OCI-LY7 (cell line): ENCODE data around the gene LRRK1. TPM values are rescaled to one million over a fixed set of nuclear protein-coding genes. Genes with fewer than 3 reads are reported as not detected.

ENCODE experiments used
- BruUV-seq: library from RNA; stranded (reverse); fragments of 400-500 nt; replicated peaks from 2 replicates; lab custom pipeline; 2021; lab: Mats Ljungman, UMichigan
- CTCF ChIA-PET: fragments of 300-600 bp; sonication (Branson Sonifier 250); formaldehyde crosslinking; loops from one replicate; lab custom pipeline; 2022; ENCODE audit warnings: antibody characterized with exemption; ENCODE audit not compliant: unreplicated experiment; lab: Charles Lee
- POLR2A ChIA-PET: fragments of 300-600 bp; sonication (Branson Sonifier 250); formaldehyde crosslinking; loops from one replicate; lab custom pipeline; 2022; ENCODE audit warnings: antibody characterized with exemption; lab: Charles Lee
- DNase-seq: peaks from one replicate; pipeline ENCODE4 v3.0.0-alpha.2; 2015; ENCODE audit warnings: low spot score
- H2AFZ ChIP-seq: fragments of 200-600 bp; sonication (generic), shearing (Covaris generic); 2 replicates; pipeline ENCODE4 v1.6.1; 2014; ENCODE audit warnings: mild to moderate bottlenecking, antibody characterized with exemption, low read length, moderate library complexity
- H3K27ac ChIP-seq: fragments of 200-600 bp; sonication (generic); 2 replicates; pipeline ENCODE4 v1.5.1; 2014; ENCODE audit warnings: mixed run types, low read depth, mild to moderate bottlenecking, moderate library complexity, low read length, inconsistent platforms; ENCODE audit not compliant: poor library complexity, severe bottlenecking
- H3K36me3 ChIP-seq: fragments of 200-600 bp; sonication (generic); 2 replicates; pipeline ENCODE4 v1.6.1; 2014; ENCODE audit warnings: mild to moderate bottlenecking, antibody characterized with exemption, low read length, moderate library complexity, mixed read lengths; ENCODE audit not compliant: insufficient read depth
- H3K4me1 ChIP-seq: fragments of 200-600 bp; sonication (generic); 2 replicates; pipeline ENCODE4 v1.5.1; 2014; ENCODE audit warnings: mild to moderate bottlenecking, low read length; ENCODE audit not compliant: insufficient read depth, poor library complexity, severe bottlenecking
- H3K4me2 ChIP-seq: fragments of 200-600 bp; sonication (generic); 2 replicates; pipeline ENCODE4 v1.6.1; 2014; ENCODE audit warnings: mild to moderate bottlenecking, low read length
- H3K4me3 ChIP-seq: fragments of 200-600 bp; sonication (generic); 2 replicates; pipeline ENCODE4 v1.5.1; 2014; ENCODE audit warnings: mild to moderate bottlenecking, low read depth, low read length; ENCODE audit not compliant: poor library complexity, severe bottlenecking
- H3K79me2 ChIP-seq: fragments of 200-600 bp; sonication (generic); 2 replicates; pipeline ENCODE4 v1.6.1; 2016; ENCODE audit warnings: low read depth, mild to moderate bottlenecking, low read length, moderate library complexity, mixed read lengths; ENCODE audit not compliant: insufficient read depth
- H3K9me2 ChIP-seq: fragments of 200-600 bp; sonication (generic); 2 replicates; pipeline ENCODE4 v1.6.1; 2016; ENCODE audit warnings: mild to moderate bottlenecking, low read length, mixed read lengths; ENCODE audit not compliant: insufficient read depth
- H3K9me3 ChIP-seq: fragments of 200-600 bp; sonication (generic); 2 replicates; pipeline ENCODE4 v1.6.1; 2014; ENCODE audit warnings: mild to moderate bottlenecking, mixed run types, low read length, mixed read lengths
- H4K20me1 ChIP-seq: fragments of 200-600 bp; sonication (generic); 2 replicates; pipeline ENCODE4 v1.6.1; 2014; ENCODE audit warnings: mild to moderate bottlenecking, antibody characterized with exemption, low read length, moderate library complexity, mixed read lengths; ENCODE audit not compliant: insufficient read depth
- CTCF ChIP-seq: fragments of 200-600 bp; sonication (generic); conservative IDR thresholded peaks from 2 replicates; pipeline ENCODE4 v1.5.1; 2014; ENCODE audit warnings: mild to moderate bottlenecking, antibody characterized with exemption, low read length, moderate library complexity, mixed read lengths
- EZH2phosphoT487 ChIP-seq: fragments of 200-600 bp; sonication (generic); IDR thresholded peaks from 2 replicates; pipeline ENCODE4 v1.6.1; 2018; ENCODE audit warnings: low read depth, borderline replicate concordance, mild to moderate bottlenecking, mixed run types, antibody characterized with exemption, low read length, moderate library complexity, mixed read lengths
- intact Hi-C: fragments of 100-400 bp; cut with micrococcal nuclease; formaldehyde crosslinking; loops from one replicate; pipeline ENCODE4 v1.10.0; 2022; ENCODE audit not compliant: unreplicated experiment
- total RNA-seq, 2 experiments: library from RNA; depleted of rRNA in 1 of 2; stranded (reverse); fragments of >200 nt in 1 of 2; shearing (Covaris generic) in 1 of 2; gene quantifications; 2 replicates each; pipeline ENCODE4 v1.2.3, GENCODE V29; 2014 to 2022

The LRRK1 gene
- total RNA-seq, 2 experiments from 2014 or later, result 92.3 to 233 TPM

GRCh38 chr15:100879464-100880138 lies 39.6 kb upstream of the LRRK1 start, which contains the start of gene ALDH1A3:
TSS of gene ALDH1A3 (plus strand) at chr15:100879831. CDS start at chr15:100879908, 77 bp downstream.
- TF ChIP-seq EZH2phosphoT487 (no peak), CTCF (no peak)
- H4K20me1 ChIP-seq, result no peaks in the 10 kb centered on the region
- no peaks in the 10 kb centered on the region for H3K36me3 ChIP-seq
- H3K4me2 ChIP-seq, result no peak within 1 kb of the TSS
- no peak within 1 kb of the TSS for H2AFZ ChIP-seq
- BruUV-seq, result no TSS peak
- no peaks in the 10 kb centered on the region for H3K4me1 ChIP-seq
- intact Hi-C loops, result no loop called here
- no peaks in the 10 kb centered on the region for H3K9me3 ChIP-seq
- ChIA-PET CTCF (no interaction called here), POLR2A (no interaction called here)
- no peak within 1 kb of the TSS for H3K27ac ChIP-seq
- no peaks in the 10 kb centered on the region for H3K9me2 ChIP-seq
- no peaks in the 10 kb centered on the region for H3K79me2 ChIP-seq
- DNase-seq, result no peak
- H3K4me3 ChIP-seq, result no peak within 1 kb of the TSS

DNA sequence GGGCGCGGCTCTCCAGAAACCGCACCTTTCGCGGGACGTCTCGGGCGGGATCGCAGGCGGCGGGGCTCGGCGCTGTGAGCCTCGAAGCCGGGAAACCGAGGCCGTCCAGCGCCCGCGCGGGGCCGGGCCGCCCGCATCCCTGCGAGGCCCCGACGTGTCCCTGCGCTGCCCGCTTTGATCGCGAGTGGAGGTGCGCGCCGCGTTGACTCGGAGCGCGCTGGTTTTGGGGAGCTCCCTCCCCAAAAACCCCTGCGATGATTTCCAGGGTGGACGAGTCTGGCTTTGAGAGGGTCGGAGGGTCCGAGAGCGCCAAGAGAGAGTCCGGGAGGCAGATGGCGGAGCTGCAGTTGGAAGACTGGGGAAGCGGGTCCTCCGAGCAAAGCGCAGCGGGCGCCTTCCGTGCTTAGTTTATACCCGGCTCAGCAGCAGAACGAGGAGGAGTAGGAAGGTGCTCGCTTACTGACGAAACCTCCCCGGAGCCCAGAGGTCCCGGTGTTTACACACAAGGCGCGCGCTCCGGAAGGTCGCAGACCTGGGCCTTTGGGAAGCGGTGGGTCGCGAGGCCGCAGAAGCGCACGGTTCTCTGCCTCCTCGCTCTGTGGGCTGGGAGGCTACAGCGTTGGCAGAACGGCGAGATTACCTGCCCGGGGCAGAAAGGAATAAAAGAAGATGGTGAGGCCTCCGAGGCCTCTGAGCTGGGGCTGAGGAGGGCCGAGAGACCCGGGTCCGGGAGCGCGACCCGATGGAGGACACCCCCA lies 38.8 kb upstream of the LRRK1 start:
- no peaks in the 10 kb centered on the region for H3K9me2 ChIP-seq
- TF ChIP-seq CTCF, result no peak
- TF ChIP-seq EZH2phosphoT487, result no peak
- no TSS peak for BruUV-seq
- DNase-seq, result no peak
- H4K20me1 ChIP-seq, result no peaks in the 10 kb centered on the region
- no peak overlapping the region for H3K4me2 ChIP-seq
- no peak overlapping the region for H3K27ac ChIP-seq
- ChIA-PET POLR2A (no interaction called here), CTCF (no interaction called here)
- no peak overlapping the region for H2AFZ ChIP-seq
- H3K4me3 ChIP-seq, result no peak overlapping the region
- H3K4me1 ChIP-seq, result no peaks in the 10 kb centered on the region
- intact Hi-C loops, result no loop called here
- no peaks in the 10 kb centered on the region for H3K36me3 ChIP-seq
- no peaks in the 10 kb centered on the region for H3K9me3 ChIP-seq
- no peaks in the 10 kb centered on the region for H3K79me2 ChIP-seq

DNA sequence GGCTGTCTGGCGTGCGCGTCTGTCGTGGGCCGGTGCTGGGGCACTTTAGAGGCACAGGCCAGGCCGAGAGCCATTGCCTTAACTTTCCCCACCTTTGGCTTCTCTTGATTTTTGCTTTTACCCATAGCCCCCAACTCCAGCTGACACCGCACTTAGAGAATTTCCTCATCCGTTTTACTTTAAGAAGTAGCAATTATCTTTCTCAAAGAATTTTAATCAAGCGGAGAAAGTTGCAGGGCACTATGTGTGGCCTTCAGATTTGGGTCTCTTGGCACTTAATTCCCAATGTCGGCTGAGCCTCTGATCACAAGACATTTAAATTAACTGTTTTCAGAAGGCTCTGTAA lies 38.3 kb upstream of the LRRK1 start:
- Histone ChIP-seq H2AFZ (no peak overlapping the region), H3K36me3 (no peaks in the 10 kb centered on the region), H3K4me3 (no peak overlapping the region), H4K20me1 (no peaks in the 10 kb centered on the region), H3K4me1 (no peaks in the 10 kb centered on the region), H3K9me3 (no peaks in the 10 kb centered on the region), H3K9me2 (no peaks in the 10 kb centered on the region), H3K27ac (no peak overlapping the region), H3K79me2 (no peaks in the 10 kb centered on the region), H3K4me2 (no peak overlapping the region)
- CTCF ChIA-PET, result no interaction called here
- TF ChIP-seq EZH2phosphoT487 (no peak), CTCF (no peak)
- BruUV-seq, result no TSS peak
- POLR2A ChIA-PET, result no interaction called here
- no peak for DNase-seq
- intact Hi-C loops, result no loop called here
